DND-41 (cell line): ENCODE data around the gene CLNK.

Experiments used
- ATAC-seq: fragments of 200-7000 bp; cut with Tn5 transposase; 3 replicates; pipeline ENCODE4 v1.9.1; 2021; ENCODE audit warnings: low read depth; ENCODE audit not compliant: insufficient read depth
- DNase-seq: peaks from one replicate; pipeline ENCODE4 v3.0.0-alpha.2; 2020
- H2AFZ ChIP-seq: 2 replicates; pipeline ENCODE4 v1.6.0; 2012; ENCODE audit warnings: low read depth, low read length
- H3K27ac ChIP-seq: 2 replicates; pipeline ENCODE4 v1.5.1; 2012; ENCODE audit warnings: low read length, inconsistent platforms
- H3K27me3 ChIP-seq: fragments of 200-600 bp; sonication (generic); 2 replicates; pipeline ENCODE4 v1.6.0; 2012; ENCODE audit warnings: low read length, mild to moderate bottlenecking, inconsistent platforms; ENCODE audit not compliant: insufficient read depth, poor library complexity
- H3K36me3 ChIP-seq: 2 replicates; pipeline ENCODE4 v1.5.1; 2012; ENCODE audit warnings: low read length, inconsistent platforms; ENCODE audit not compliant: insufficient read depth
- H3K4me1 ChIP-seq: 2 replicates; pipeline ENCODE4 v1.5.1; 2012; ENCODE audit warnings: mild to moderate bottlenecking, low read length; ENCODE audit not compliant: insufficient read depth
- H3K4me2 ChIP-seq: 2 replicates; pipeline ENCODE4 v1.6.0; 2012; ENCODE audit warnings: mild to moderate bottlenecking, moderate library complexity, low read length, inconsistent platforms; ENCODE audit not compliant: insufficient read depth
- H3K4me3 ChIP-seq, 2 experiments: fragments of 200-600 bp in 1 of 2; shearing (Covaris generic) in 1 of 2; 2 replicates each; pipeline ENCODE4 v1.5.1; 2012 to 2016; ENCODE audit warnings: inconsistent platforms in 2 of 2, low read length in 2 of 2, mild to moderate bottlenecking in 2 of 2, low read depth in 1 of 2, moderate library complexity in 1 of 2
- H3K79me2 ChIP-seq: 2 replicates; pipeline ENCODE4 v1.6.0; 2012; ENCODE audit warnings: low read length, inconsistent platforms; ENCODE audit not compliant: insufficient read depth
- H3K9ac ChIP-seq: 2 replicates; pipeline ENCODE4 v1.6.0; 2012; ENCODE audit warnings: low read depth, mild to moderate bottlenecking, inconsistent platforms, low read length, moderate library complexity
- H3K9me3 ChIP-seq: 2 replicates; pipeline ENCODE4 v1.5.1; 2012; ENCODE audit warnings: low read length, moderate library complexity, mild to moderate bottlenecking, inconsistent platforms; ENCODE audit not compliant: insufficient read depth, severe bottlenecking
- H4K20me1 ChIP-seq: 2 replicates; pipeline ENCODE4 v1.6.0; 2012; ENCODE audit warnings: low read length; ENCODE audit not compliant: insufficient read depth
- EZH2 ChIP-seq: IDR thresholded peaks from 3 replicates; pipeline ENCODE4 v1.6.1; 2012; ENCODE audit warnings: borderline replicate concordance, low read depth, mild to moderate bottlenecking, moderate library complexity, low read length, inconsistent platforms; ENCODE audit not compliant: severe bottlenecking
- TF ChIP-seq, protein P1 (sequence below): IDR thresholded peaks from 2 replicates; pipeline ENCODE4 v1.5.1; 2012; ENCODE audit warnings: borderline replicate concordance, low read length, moderate library complexity, mild to moderate bottlenecking; ENCODE audit not compliant: poor library complexity, severe bottlenecking; ENCODE audit errors: extremely low read depth

CLNK gene

DNA sequence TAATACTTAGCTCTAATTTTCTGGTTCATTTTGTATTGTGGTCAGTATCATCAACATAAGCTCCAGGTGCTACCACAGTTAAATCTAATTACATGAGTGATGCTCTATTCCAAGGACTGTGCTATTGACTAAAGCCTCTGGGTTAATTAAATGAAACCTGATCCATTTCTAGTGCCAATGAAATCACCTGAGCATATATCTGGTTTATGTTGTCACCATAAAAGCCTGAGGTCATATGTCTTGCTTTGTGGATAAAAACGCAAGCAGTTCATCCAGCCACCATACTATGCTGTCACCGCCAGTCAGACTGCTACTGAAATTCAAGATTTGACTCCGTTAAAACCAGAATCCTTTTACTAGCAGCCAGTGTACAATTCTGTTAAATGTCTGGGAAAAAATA is 163.1 kb downstream of the CLNK start:
- no peaks in the 10 kb centered on the region for H3K36me3 ChIP-seq

DNA sequence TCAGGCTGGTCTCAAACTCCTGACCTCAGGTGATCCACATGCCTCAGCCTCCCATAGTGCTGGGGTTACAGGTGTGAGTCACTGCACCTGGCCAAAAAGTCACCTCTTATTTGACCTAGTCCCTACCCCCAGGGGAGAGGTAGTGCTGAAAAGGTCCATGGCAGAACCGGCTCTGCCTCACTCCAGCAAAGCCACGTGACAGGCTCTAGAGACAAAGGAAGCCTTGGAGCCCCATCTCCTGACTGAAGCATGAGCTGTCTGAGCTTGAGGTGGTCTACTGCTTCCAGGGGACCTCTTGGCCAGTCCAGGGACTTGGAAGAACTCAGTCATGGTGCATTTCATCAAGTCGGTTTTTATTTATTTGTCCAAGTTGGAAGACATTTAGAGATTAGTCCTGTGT is 174.8 kb downstream of the CLNK start:
- DNase-seq (no peak), ATAC-seq (no peak)
- Histone ChIP-seq H2AFZ (no peak overlapping the region), H3K9ac (no peak overlapping the region), H3K4me3 (no peak overlapping the region), H3K9me3 (no peaks in the 10 kb centered on the region), H3K27me3 (no peaks in the 10 kb centered on the region), H3K4me1 (no peaks in the 10 kb centered on the region), H3K27ac (no peak overlapping the region), H3K36me3 (no peaks in the 10 kb centered on the region), H3K4me2 (no peak overlapping the region), H3K79me2 (no peaks in the 10 kb centered on the region), H4K20me1 (no peaks in the 10 kb centered on the region)
- TF ChIP-seq EZH2, result no peak
- TF ChIP-seq, protein P1, sequence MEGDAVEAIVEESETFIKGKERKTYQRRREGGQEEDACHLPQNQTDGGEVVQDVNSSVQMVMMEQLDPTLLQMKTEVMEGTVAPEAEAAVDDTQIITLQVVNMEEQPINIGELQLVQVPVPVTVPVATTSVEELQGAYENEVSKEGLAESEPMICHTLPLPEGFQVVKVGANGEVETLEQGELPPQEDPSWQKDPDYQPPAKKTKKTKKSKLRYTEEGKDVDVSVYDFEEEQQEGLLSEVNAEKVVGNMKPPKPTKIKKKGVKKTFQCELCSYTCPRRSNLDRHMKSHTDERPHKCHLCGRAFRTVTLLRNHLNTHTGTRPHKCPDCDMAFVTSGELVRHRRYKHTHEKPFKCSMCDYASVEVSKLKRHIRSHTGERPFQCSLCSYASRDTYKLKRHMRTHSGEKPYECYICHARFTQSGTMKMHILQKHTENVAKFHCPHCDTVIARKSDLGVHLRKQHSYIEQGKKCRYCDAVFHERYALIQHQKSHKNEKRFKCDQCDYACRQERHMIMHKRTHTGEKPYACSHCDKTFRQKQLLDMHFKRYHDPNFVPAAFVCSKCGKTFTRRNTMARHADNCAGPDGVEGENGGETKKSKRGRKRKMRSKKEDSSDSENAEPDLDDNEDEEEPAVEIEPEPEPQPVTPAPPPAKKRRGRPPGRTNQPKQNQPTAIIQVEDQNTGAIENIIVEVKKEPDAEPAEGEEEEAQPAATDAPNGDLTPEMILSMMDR, result no peak

More for the DNA sequence above, 163.1 kb downstream of the CLNK start:
- Histone ChIP-seq H3K9me3 (no peaks in the 10 kb centered on the region), H3K9ac (no peak overlapping the region), H3K4me1 (no peaks in the 10 kb centered on the region), H3K79me2 (no peaks in the 10 kb centered on the region), H3K4me2 (no peak overlapping the region), H4K20me1 (no peaks in the 10 kb centered on the region), H2AFZ (no peak overlapping the region), H3K27me3 (no peaks in the 10 kb centered on the region), H3K4me3 (no peak overlapping the region), H3K27ac (no peak overlapping the region)
- ATAC-seq, result no peak
- no peak for DNase-seq
- TF ChIP-seq EZH2, result no peak
- TF ChIP-seq, protein P1, result no peak

DNA sequence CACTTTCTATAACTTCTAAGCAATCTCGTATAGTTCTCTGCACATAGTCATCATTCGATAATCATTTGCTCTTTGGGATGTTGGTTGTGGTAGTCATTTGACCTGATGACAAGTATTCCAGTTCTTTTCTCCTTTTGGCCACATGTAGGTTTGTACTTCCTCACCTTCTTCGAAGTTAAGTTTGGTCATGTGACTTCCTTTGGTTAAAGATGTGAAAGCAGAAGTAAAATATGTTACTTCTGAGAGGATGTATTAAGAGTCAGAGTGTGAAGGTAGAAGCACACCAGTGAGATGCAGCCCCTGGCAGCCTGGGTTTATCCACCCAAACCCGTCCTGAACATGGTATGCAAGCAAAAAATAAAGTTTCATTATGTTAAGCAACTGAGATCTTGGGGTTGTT is 178.5 kb downstream of the CLNK start:
- Histone ChIP-seq H3K9me3 (no peaks in the 10 kb centered on the region), H3K27ac (no peak overlapping the region), H3K9ac (no peak overlapping the region), H3K79me2 (no peaks in the 10 kb centered on the region), H3K4me1 (no peaks in the 10 kb centered on the region), H3K27me3 (no peaks in the 10 kb centered on the region), H2AFZ (no peak overlapping the region), H3K36me3 (no peaks in the 10 kb centered on the region), H3K4me3 (no peak overlapping the region), H4K20me1 (no peaks in the 10 kb centered on the region), H3K4me2 (no peak overlapping the region)
- no peak for TF ChIP-seq EZH2
- TF ChIP-seq, protein P1, result no peak
- no peak for DNase-seq
- no peak for ATAC-seq

DNA sequence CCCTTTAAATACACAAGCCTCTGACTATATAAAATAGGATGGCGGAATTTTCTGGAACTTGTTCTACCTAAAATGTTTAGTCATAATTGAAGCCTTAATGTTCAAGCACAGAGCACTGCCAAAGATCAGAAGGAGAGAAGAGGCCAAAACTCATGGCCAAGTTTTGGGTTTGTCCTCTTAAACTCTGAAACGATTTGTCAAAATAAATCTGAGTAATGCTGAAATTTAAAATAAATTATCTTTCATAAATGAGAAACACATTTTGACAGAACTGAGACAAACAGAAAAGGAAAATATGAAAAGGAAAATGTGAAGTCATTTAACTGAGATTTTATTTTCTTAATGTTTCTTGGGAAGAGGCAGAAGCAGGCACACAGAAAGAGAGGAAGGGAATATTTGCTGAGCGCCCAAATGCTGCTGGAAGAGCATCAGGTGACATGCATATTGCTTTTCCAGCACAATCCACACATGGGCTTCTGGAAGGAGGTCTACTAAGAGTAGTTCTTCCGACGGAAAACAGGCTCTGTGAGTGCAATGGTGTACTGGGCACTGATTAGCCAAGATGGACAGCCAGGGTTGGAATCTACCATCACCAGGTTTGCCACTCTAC is 179.9 kb downstream of the CLNK start:
- Histone ChIP-seq H3K9me3 (no peaks in the 10 kb centered on the region), H3K9ac (no peak overlapping the region), H3K4me1 (no peaks in the 10 kb centered on the region), H3K27me3 (no peaks in the 10 kb centered on the region), H3K79me2 (no peaks in the 10 kb centered on the region), H4K20me1 (no peaks in the 10 kb centered on the region), H3K27ac (no peak overlapping the region), H2AFZ (no peak overlapping the region), H3K36me3 (no peaks in the 10 kb centered on the region), H3K4me2 (no peak overlapping the region), H3K4me3 (no peak overlapping the region)
- DNase-seq (no peak), ATAC-seq (no peak)
- TF ChIP-seq EZH2, result no peak
- TF ChIP-seq, protein P1, result no peak
